ENCODE results near the gene CACNA2D1.

DNA sequence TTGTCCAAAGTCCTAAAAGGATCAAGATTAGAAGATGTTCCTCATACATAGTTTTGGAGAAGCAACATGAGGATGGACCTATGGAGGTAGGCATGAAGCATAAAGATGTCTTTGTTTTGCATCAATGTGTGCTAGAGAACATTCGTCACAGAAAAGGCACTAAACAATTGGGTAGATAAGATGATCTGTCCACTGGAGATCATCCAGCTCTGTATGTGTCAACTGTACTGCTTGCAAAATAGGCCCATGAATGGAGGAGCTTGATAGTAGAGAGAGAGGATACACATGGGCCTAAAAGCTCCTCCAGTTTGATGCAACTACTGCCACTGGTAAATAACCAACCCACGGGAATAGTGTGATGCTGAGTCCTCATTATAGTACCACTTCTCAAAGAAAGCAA is 387.3 kb downstream of the CACNA2D1 start:
- TF ChIP-seq EZH2phosphoT487 (IDR thresholded peaks at IDR 0.05) (no peak), EZH2 (IDR thresholded peaks at IDR 0.05) (no peak)
- TF ChIP-seq, protein P1, sequence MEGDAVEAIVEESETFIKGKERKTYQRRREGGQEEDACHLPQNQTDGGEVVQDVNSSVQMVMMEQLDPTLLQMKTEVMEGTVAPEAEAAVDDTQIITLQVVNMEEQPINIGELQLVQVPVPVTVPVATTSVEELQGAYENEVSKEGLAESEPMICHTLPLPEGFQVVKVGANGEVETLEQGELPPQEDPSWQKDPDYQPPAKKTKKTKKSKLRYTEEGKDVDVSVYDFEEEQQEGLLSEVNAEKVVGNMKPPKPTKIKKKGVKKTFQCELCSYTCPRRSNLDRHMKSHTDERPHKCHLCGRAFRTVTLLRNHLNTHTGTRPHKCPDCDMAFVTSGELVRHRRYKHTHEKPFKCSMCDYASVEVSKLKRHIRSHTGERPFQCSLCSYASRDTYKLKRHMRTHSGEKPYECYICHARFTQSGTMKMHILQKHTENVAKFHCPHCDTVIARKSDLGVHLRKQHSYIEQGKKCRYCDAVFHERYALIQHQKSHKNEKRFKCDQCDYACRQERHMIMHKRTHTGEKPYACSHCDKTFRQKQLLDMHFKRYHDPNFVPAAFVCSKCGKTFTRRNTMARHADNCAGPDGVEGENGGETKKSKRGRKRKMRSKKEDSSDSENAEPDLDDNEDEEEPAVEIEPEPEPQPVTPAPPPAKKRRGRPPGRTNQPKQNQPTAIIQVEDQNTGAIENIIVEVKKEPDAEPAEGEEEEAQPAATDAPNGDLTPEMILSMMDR (IDR thresholded peaks at IDR 0.05) = no peak

All from neural progenitor cell (in vitro differentiated cells).